Transverse colon (tissue), 4 donors: ENCODE results near the gene COL6A5. TPM values are rescaled to one million over a fixed set of nuclear protein-coding genes. Genes with fewer than 3 reads are reported as not detected.

Experiments
- DNase-seq: peaks from one replicate; pipeline ENCODE4 v3.0.0-alpha.2; 2019
- H3K27ac ChIP-seq, 4 donors: fragments of 200-600 bp; sonication (generic); 2 replicates each; pipeline ENCODE4 v1.5.1; 2016 to 2018; ENCODE audit warnings: inconsistent platforms in 4 of 4
- H3K27me3 ChIP-seq: fragments of 200-600 bp; sonication (generic); 2 replicates; pipeline ENCODE4 v1.5.1; 2017; ENCODE audit warnings: inconsistent platforms
- H3K36me3 ChIP-seq, 4 donors: fragments of 200-600 bp; sonication (generic); 2 replicates each; pipeline ENCODE4 v1.5.1; 2017 to 2019; ENCODE audit warnings: inconsistent platforms in 4 of 4
- H3K4me1 ChIP-seq, 4 donors: fragments of 200-600 bp; sonication (generic); 2 replicates each; pipeline ENCODE4 v1.5.1; 2017 to 2020; ENCODE audit warnings: inconsistent platforms in 4 of 4
- H3K4me3 ChIP-seq, 4 donors: fragments of 200-600 bp; sonication (generic); 1 replicate in 1 of 4; 2 replicates in 3 of 4; pipeline versions ENCODE4 v1.5.1 to v1.6.1; 2017 to 2019; ENCODE audit warnings: inconsistent platforms in 4 of 4
- H3K9me3 ChIP-seq, 2 donors: fragments of 200-600 bp; sonication (generic); 2 replicates each; pipeline ENCODE4 v1.5.1; 2017 to 2019; ENCODE audit warnings: inconsistent platforms in 2 of 2
- EP300 ChIP-seq: sonication (generic); formaldehyde crosslinking; IDR thresholded peaks from one replicate; pipeline ENCODE4 v1.6.1; 2017; ENCODE audit warnings: antibody characterized with exemption, low read depth
- POLR2A ChIP-seq: fragments of 450-650 bp; IDR thresholded peaks from one replicate; pipeline ENCODE4 v1.6.1; 2016; ENCODE audit warnings: antibody characterized with exemption, mild to moderate bottlenecking, moderate library complexity
- POLR2AphosphoS5 ChIP-seq, 3 donors: sonication (generic); formaldehyde crosslinking; IDR thresholded peaks; one replicate each; pipeline ENCODE4 v1.6.1; 2016; ENCODE audit warnings: antibody characterized with exemption in 3 of 3
- WGBS, 2 donors: methylation state at CpG; one replicate each; pipeline ENCODE4 v1.1.5; 2018; ENCODE audit warnings: low coverage in 1 of 2; 5-methylcytosine and 5-hydroxymethylcytosine counted together
- in situ Hi-C, 4 donors: fragments of 200-750 bp; cut with MboI; loops; one replicate each; pipeline versions ENCODE4 v1.15.0 to v1.15.1; 2017; ENCODE audit warnings: low sequenced_read_pairs in 3 of 4, low pct_ligation_motif_present in 1 of 4, low pct_unique_long_range_greater_than_20kb in 1 of 4
- intact Hi-C: fragments of 100-400 bp; cut with DNase I; formaldehyde crosslinking; loops from one replicate; pipeline ENCODE4 v1.15.1; 2023; ENCODE audit warnings: low total_unique reads
- total RNA-seq, 4 donors: library from RNA; depleted of rRNA; stranded (reverse); fragments of >200 nt; gene quantifications; one replicate each; pipeline ENCODE4 v1.1.0, GENCODE V29; 2016
- TF ChIP-seq, protein P1 (sequence below), 5 experiments: fragments of 200-600 bp in 3 of 5; fragments of 450-650 bp in 2 of 5; sonication (generic) in 3 of 5; IDR thresholded peaks; 1 replicate in 2 of 5; 2 replicates in 3 of 5; pipeline ENCODE4 v1.5.1; 2016 to 2017; ENCODE audit warnings: antibody characterized with exemption in 5 of 5, inconsistent platforms in 3 of 5, mild to moderate bottlenecking in 2 of 5, moderate library complexity in 1 of 5

The COL6A5 gene, protein sequence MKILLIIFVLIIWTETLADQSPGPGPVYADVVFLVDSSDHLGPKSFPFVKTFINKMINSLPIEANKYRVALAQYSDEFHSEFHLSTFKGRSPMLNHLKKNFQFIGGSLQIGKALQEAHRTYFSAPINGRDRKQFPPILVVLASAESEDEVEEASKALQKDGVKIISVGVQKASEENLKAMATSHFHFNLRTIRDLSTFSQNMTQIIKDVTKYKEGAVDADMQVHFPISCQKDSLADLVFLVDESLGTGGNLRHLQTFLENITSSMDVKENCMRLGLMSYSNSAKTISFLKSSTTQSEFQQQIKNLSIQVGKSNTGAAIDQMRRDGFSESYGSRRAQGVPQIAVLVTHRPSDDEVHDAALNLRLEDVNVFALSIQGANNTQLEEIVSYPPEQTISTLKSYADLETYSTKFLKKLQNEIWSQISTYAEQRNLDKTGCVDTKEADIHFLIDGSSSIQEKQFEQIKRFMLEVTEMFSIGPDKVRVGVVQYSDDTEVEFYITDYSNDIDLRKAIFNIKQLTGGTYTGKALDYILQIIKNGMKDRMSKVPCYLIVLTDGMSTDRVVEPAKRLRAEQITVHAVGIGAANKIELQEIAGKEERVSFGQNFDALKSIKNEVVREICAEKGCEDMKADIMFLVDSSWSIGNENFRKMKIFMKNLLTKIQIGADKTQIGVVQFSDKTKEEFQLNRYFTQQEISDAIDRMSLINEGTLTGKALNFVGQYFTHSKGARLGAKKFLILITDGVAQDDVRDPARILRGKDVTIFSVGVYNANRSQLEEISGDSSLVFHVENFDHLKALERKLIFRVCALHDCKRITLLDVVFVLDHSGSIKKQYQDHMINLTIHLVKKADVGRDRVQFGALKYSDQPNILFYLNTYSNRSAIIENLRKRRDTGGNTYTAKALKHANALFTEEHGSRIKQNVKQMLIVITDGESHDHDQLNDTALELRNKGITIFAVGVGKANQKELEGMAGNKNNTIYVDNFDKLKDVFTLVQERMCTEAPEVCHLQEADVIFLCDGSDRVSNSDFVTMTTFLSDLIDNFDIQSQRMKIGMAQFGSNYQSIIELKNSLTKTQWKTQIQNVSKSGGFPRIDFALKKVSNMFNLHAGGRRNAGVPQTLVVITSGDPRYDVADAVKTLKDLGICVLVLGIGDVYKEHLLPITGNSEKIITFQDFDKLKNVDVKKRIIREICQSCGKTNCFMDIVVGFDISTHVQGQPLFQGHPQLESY (N-terminal part only)
- total RNA-seq = not detected

DNA sequence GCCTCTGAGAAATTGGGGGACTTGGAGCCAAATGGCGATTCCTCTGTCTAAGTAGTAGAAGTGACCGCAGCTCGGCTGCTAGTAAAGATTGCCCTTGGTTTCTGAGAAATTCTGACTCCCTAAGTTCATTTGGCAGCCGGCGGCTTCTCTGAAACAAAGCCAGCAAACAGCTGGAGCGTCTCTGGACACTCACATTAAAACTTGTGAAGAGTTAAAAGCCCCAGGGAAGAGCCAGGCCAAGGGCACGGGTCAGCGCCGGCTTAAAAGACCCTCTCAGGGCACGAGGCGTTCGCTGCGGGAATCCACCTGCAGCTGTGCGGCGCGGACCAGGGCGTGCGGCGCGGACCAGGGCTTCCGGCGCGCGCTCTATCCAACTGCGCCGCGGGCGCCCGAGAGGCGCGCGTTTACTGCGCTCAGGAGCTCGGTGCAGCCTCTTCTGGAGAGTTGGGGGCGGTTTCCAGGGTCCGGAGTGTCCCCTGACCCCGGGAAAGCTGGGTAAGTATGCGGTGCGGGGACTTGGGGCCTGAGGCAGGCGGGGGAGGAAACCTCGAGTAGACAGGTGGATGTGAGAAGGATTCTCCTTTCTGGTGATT lies at the start of gene COL6A5:
Gene COL6A5 (plus strand): TSS at position 186 of the 593 bp plus-strand sequence. CDS start 27,967 bp downstream, outside the sequence.
- Histone ChIP-seq H3K4me1 (no peaks in the 10 kb centered on the region), H3K4me3 (no peak within 1 kb of the TSS), H3K36me3 (no peaks in the 10 kb centered on the region), H3K27ac (no peak within 1 kb of the TSS), H3K27me3 (peaks cover 34% of the 10 kb centered on the region), H3K9me3 (no peaks in the 10 kb centered on the region)
- WGBS, 2 donors = 21% methylated on average over 33 of the region's 41 CpGs; no CpG with 5 or more reads in 1 of the 2 donors
- in situ Hi-C loops = no loop called here
- no peak for DNase-seq
- intact Hi-C loops = no loop called here
- TF ChIP-seq POLR2A = no peak
- no peak for TF ChIP-seq EP300
- TF ChIP-seq, protein P1, sequence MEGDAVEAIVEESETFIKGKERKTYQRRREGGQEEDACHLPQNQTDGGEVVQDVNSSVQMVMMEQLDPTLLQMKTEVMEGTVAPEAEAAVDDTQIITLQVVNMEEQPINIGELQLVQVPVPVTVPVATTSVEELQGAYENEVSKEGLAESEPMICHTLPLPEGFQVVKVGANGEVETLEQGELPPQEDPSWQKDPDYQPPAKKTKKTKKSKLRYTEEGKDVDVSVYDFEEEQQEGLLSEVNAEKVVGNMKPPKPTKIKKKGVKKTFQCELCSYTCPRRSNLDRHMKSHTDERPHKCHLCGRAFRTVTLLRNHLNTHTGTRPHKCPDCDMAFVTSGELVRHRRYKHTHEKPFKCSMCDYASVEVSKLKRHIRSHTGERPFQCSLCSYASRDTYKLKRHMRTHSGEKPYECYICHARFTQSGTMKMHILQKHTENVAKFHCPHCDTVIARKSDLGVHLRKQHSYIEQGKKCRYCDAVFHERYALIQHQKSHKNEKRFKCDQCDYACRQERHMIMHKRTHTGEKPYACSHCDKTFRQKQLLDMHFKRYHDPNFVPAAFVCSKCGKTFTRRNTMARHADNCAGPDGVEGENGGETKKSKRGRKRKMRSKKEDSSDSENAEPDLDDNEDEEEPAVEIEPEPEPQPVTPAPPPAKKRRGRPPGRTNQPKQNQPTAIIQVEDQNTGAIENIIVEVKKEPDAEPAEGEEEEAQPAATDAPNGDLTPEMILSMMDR (IDR thresholded peaks at IDR 0.05) = no peak

DNA sequence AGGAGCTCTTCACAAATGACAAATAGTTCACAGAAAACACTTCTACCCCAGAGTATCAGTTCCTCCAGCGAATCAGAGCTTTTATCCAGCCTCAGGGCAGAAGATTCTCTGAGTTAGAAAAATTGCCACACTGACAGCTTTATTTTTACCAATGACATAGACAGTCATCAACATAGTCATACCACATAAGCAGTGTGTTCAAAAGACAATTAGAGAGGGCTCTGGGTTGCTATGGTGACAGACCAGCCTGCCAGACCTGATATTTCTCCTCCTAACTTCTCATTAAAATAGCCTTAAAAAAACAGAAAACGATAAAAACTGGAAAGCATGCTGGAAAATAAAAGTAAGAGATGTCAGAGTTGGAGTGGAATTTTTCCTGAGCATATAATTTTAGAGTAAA lies 45.9 kb upstream of the COL6A5 start:
- in situ Hi-C loops (no loop called here), intact Hi-C loops (no loop called here)
- Histone ChIP-seq H3K4me1 (no peaks in the 10 kb centered on the region), H3K36me3 (no peaks in the 10 kb centered on the region), H3K27ac (no peak overlapping the region), H3K27me3 (no peaks in the 10 kb centered on the region), H3K9me3 (no peaks in the 10 kb centered on the region), H3K4me3 (no peak overlapping the region)
- no peak for DNase-seq
- TF ChIP-seq POLR2A = no peak
- no peak for TF ChIP-seq EP300
- no peak for TF ChIP-seq POLR2AphosphoS5 (IDR thresholded peaks at IDR 0.05)
- TF ChIP-seq, protein P1 (IDR thresholded peaks at IDR 0.05) = no peak
- WGBS, 2 donors = 31 to 44% methylated on average over 1 to 2 of the region's 2 CpGs

DNA sequence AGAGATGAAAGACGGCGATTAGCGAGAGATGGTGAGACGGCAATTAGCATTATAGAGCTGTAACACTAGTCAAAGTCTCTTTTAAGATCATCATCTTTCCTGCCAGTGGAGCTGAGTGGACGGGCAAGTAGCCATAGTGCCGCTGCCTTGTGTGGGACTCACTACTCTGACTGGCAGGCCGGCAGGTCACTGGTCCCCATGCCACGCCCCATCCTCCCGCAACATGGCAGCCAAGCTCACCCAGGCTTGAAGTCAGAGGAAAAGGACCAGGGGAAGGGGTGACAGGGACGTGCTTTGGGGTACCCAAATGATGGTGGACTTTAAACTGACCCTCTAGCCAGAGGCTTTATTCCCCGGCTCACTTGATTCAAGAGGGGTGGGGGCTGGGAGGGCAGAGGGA lies 44.6 kb upstream of the COL6A5 start:
- intact Hi-C loops = no loop called here
- no peak for DNase-seq
- H3K4me1 ChIP-seq = no peaks in the 10 kb centered on the region
- H3K4me3 ChIP-seq = no peak overlapping the region
- no peaks in the 10 kb centered on the region for H3K9me3 ChIP-seq
- no peaks in the 10 kb centered on the region for H3K27me3 ChIP-seq
- in situ Hi-C loops = no loop called here
- H3K36me3 ChIP-seq = no peaks in the 10 kb centered on the region
- 90 to 100% methylated on average over 7 to 11 of the region's 11 CpGs for WGBS, 2 donors
- TF ChIP-seq POLR2A (no peak), POLR2AphosphoS5 (IDR thresholded peaks at IDR 0.05) (no peak), EP300 (no peak)
- TF ChIP-seq, protein P1 (IDR thresholded peaks at IDR 0.05) = no peak
- no peak overlapping the region for H3K27ac ChIP-seq
